ENCODE results near the gene PAM. TPM values are rescaled to one million over a fixed set of nuclear protein-coding genes. Genes with fewer than 3 reads are reported as not detected.

Gene PAM
- total RNA-seq, 2 experiments from 2014 or later, result not detected

GRCh38 chr5:102740515-102740914 lies 14.6 kb upstream of the PAM start:
- CTCF ChIA-PET (ENCODE audit: unreplicated experiment), result no interaction called here
- intact Hi-C loops (cut with micrococcal nuclease; ENCODE audit: unreplicated experiment), result no loop called here

GRCh38 chr5:102742215-102742614 lies 12.9 kb upstream of the PAM start:
- ChIA-PET POLR2A (no interaction called here), CTCF (ENCODE audit: unreplicated experiment) (interaction anchor here (1.1 kb wide), 1 partner anchor 27 kb away, joined by 3 read pairs; no protein-coding TSS in a partner anchor)
- H3K79me2 ChIP-seq (ENCODE audit: insufficient read depth, low read depth, low read length), result no peaks in the 10 kb centered on the region
- H4K20me1 ChIP-seq (ENCODE audit: insufficient read depth, low read length), result no peaks in the 10 kb centered on the region
- no peak overlapping the region for H3K4me2 ChIP-seq (ENCODE audit: low read length)
- no peak overlapping the region for H2AFZ ChIP-seq (ENCODE audit: low read length)
- no peaks in the 10 kb centered on the region for H3K36me3 ChIP-seq (ENCODE audit: insufficient read depth, low read length)
- no peak for TF ChIP-seq EZH2phosphoT487 (IDR thresholded peaks at IDR 0.05; ENCODE audit: borderline replicate concordance, low read depth, low read length)
- TF ChIP-seq CTCF (conservative IDR thresholded peaks at IDR 0.05; ENCODE audit: low read length), result no peak
- no peak overlapping the region for H3K4me3 ChIP-seq (ENCODE audit: low read depth, low read length, poor library complexity, severe bottlenecking)
- no peak overlapping the region for H3K27ac ChIP-seq (ENCODE audit: low read depth, low read length, poor library complexity, severe bottlenecking)
- intact Hi-C loops (cut with micrococcal nuclease; ENCODE audit: unreplicated experiment), result no loop called here
- no peaks in the 10 kb centered on the region for H3K9me3 ChIP-seq (ENCODE audit: low read length)
- H3K4me1 ChIP-seq (ENCODE audit: insufficient read depth, low read length, poor library complexity, severe bottlenecking), result no peaks in the 10 kb centered on the region
- no peaks in the 10 kb centered on the region for H3K9me2 ChIP-seq (ENCODE audit: insufficient read depth, low read length)
- no TSS peak for BruUV-seq (replicated peaks)
- DNase-seq (ENCODE audit: low spot score), result no peak

More at GRCh38 chr5:102740515-102740914, 14.6 kb upstream of the PAM start:
- no peak overlapping the region for H2AFZ ChIP-seq (ENCODE audit: low read length)
- no peaks in the 10 kb centered on the region for H3K79me2 ChIP-seq (ENCODE audit: insufficient read depth, low read depth, low read length)
- POLR2A ChIA-PET, result interaction anchor here (1.5 kb wide), 1 partner anchor 15 kb away, joined by 4 read pairs; no protein-coding TSS in a partner anchor
- BruUV-seq (replicated peaks), result no TSS peak
- TF ChIP-seq EZH2phosphoT487 (IDR thresholded peaks at IDR 0.05; ENCODE audit: borderline replicate concordance, low read depth, low read length), result no peak
- TF ChIP-seq CTCF (conservative IDR thresholded peaks at IDR 0.05; ENCODE audit: low read length), result no peak
- no peak overlapping the region for H3K27ac ChIP-seq (ENCODE audit: low read depth, low read length, poor library complexity, severe bottlenecking)
- H4K20me1 ChIP-seq (ENCODE audit: insufficient read depth, low read length), result no peaks in the 10 kb centered on the region
- no peaks in the 10 kb centered on the region for H3K9me2 ChIP-seq (ENCODE audit: insufficient read depth, low read length)
- no peak overlapping the region for H3K4me2 ChIP-seq (ENCODE audit: low read length)
- no peaks in the 10 kb centered on the region for H3K4me1 ChIP-seq (ENCODE audit: insufficient read depth, low read length, poor library complexity, severe bottlenecking)
- H3K4me3 ChIP-seq (ENCODE audit: low read depth, low read length, poor library complexity, severe bottlenecking), result no peak overlapping the region
- no peak for DNase-seq (ENCODE audit: low spot score)
- no peaks in the 10 kb centered on the region for H3K36me3 ChIP-seq (ENCODE audit: insufficient read depth, low read length)
- no peaks in the 10 kb centered on the region for H3K9me3 ChIP-seq (ENCODE audit: low read length)

GRCh38 chr5:102743900-102744299 lies 11.2 kb upstream of the PAM start:
- Histone ChIP-seq H3K4me3 (ENCODE audit: low read depth, low read length, poor library complexity, severe bottlenecking) (no peak overlapping the region), H4K20me1 (ENCODE audit: insufficient read depth, low read length) (no peaks in the 10 kb centered on the region), H3K4me2 (ENCODE audit: low read length) (no peak overlapping the region), H3K4me1 (ENCODE audit: insufficient read depth, low read length, poor library complexity, severe bottlenecking) (no peaks in the 10 kb centered on the region), H2AFZ (ENCODE audit: low read length) (no peak overlapping the region), H3K79me2 (ENCODE audit: insufficient read depth, low read depth, low read length) (no peaks in the 10 kb centered on the region), H3K27ac (ENCODE audit: low read depth, low read length, poor library complexity, severe bottlenecking) (no peak overlapping the region), H3K9me2 (ENCODE audit: insufficient read depth, low read length) (no peaks in the 10 kb centered on the region), H3K9me3 (ENCODE audit: low read length) (no peaks in the 10 kb centered on the region), H3K36me3 (ENCODE audit: insufficient read depth, low read length) (no peaks in the 10 kb centered on the region)
- POLR2A ChIA-PET, result no interaction called here
- BruUV-seq (replicated peaks), result no TSS peak
- CTCF ChIA-PET (ENCODE audit: unreplicated experiment), result no interaction called here
- TF ChIP-seq EZH2phosphoT487 (IDR thresholded peaks at IDR 0.05; ENCODE audit: borderline replicate concordance, low read depth, low read length) (no peak), CTCF (conservative IDR thresholded peaks at IDR 0.05; ENCODE audit: low read length) (no peak)
- no peak for DNase-seq (ENCODE audit: low spot score)
- intact Hi-C loops (cut with micrococcal nuclease; ENCODE audit: unreplicated experiment), result no loop called here

Data from OCI-LY7 (cell line).